H9 (cell line): Measurements from ENCODE around the gene SNRNP48. TPM values are rescaled to one million over a fixed set of nuclear protein-coding genes. Genes with fewer than 3 reads are reported as not detected.

Source experiments
- DNase-seq: peaks from one replicate; pipeline ENCODE4 v3.0.0-alpha.2; 2017
- H2AFZ ChIP-seq: one replicate; pipeline ENCODE4 v1.6.1; 2013; ENCODE audit warnings: mild to moderate bottlenecking, low read length, control low read depth, moderate library complexity
- H2AK5ac ChIP-seq: 2 replicates; pipeline ENCODE4 v1.6.1; 2013; ENCODE audit warnings: low read length, control low read depth, mixed read lengths; ENCODE audit not compliant: insufficient read length
- H2BK120ac ChIP-seq: one replicate; pipeline ENCODE4 v1.6.1; 2013; ENCODE audit warnings: low read depth, mild to moderate bottlenecking, low read length, control low read depth, inconsistent platforms; ENCODE audit not compliant: poor library complexity, severe bottlenecking
- H2BK12ac ChIP-seq: 2 replicates; pipeline ENCODE4 v1.6.1; 2013; ENCODE audit warnings: low read length, control low read depth, mixed read lengths, low read depth; ENCODE audit not compliant: insufficient read length
- H2BK15ac ChIP-seq: 2 replicates; pipeline ENCODE4 v1.6.1; 2013; ENCODE audit warnings: low read depth, low read length, control low read depth
- H2BK20ac ChIP-seq: one replicate; pipeline ENCODE4 v1.6.1; 2013; ENCODE audit warnings: low read depth, mild to moderate bottlenecking, low read length, control low read depth, inconsistent platforms; ENCODE audit not compliant: poor library complexity, severe bottlenecking
- H2BK5ac ChIP-seq: 2 replicates; pipeline ENCODE4 v1.6.1; 2013; ENCODE audit warnings: low read length, control low read depth, mixed read lengths; ENCODE audit not compliant: insufficient read length
- H3K14ac ChIP-seq: 2 replicates; pipeline ENCODE4 v1.6.1; 2013; ENCODE audit warnings: low read length, control low read depth; ENCODE audit not compliant: insufficient read depth
- H3K18ac ChIP-seq: 2 replicates; pipeline ENCODE4 v1.6.1; 2013; ENCODE audit warnings: low read depth, mild to moderate bottlenecking, mixed read lengths, low read length, control low read depth; ENCODE audit not compliant: insufficient read length
- H3K23ac ChIP-seq: 2 replicates; pipeline ENCODE4 v1.6.1; 2013; ENCODE audit warnings: low read length, control low read depth, mixed read lengths, low read depth; ENCODE audit not compliant: insufficient read length
- H3K23me2 ChIP-seq: 2 replicates; pipeline ENCODE4 v1.6.1; 2013; ENCODE audit warnings: low read depth, mild to moderate bottlenecking, mixed read lengths, low read length, control low read depth; ENCODE audit not compliant: insufficient read length, poor library complexity, severe bottlenecking
- H3K27ac ChIP-seq: 2 replicates; pipeline ENCODE4 v1.5.1; 2013; ENCODE audit warnings: low read length, control low read depth, mixed read lengths, low read depth; ENCODE audit not compliant: insufficient read length
- H3K27me3 ChIP-seq: 2 replicates; pipeline ENCODE4 v1.6.1; 2013; ENCODE audit warnings: low read length, control low read depth, inconsistent platforms; ENCODE audit not compliant: insufficient read depth
- H3K4ac ChIP-seq: 2 replicates; pipeline ENCODE4 v1.6.1; 2013; ENCODE audit warnings: low read depth, mild to moderate bottlenecking, control low read depth, inconsistent platforms, low read length, moderate library complexity
- H3K4me1 ChIP-seq: 2 replicates; pipeline ENCODE4 v1.6.1; 2013; ENCODE audit warnings: low read length, control low read depth, inconsistent platforms; ENCODE audit not compliant: insufficient read depth
- H3K4me2 ChIP-seq: 2 replicates; pipeline ENCODE4 v1.6.1; 2013; ENCODE audit warnings: low read length, control low read depth, mixed read lengths; ENCODE audit not compliant: insufficient read length, insufficient read depth
- H3K56ac ChIP-seq: 2 replicates; pipeline ENCODE4 v1.6.1; 2013; ENCODE audit warnings: low read depth, mild to moderate bottlenecking, mixed read lengths, low read length, control low read depth; ENCODE audit not compliant: insufficient read length
- H3K79me1 ChIP-seq: 2 replicates; pipeline ENCODE4 v1.6.1; 2013; ENCODE audit warnings: low read depth, mild to moderate bottlenecking, moderate library complexity, low read length, control low read depth, inconsistent platforms; ENCODE audit not compliant: insufficient read depth, poor library complexity, severe bottlenecking
- H3K79me2 ChIP-seq: 2 replicates; pipeline ENCODE4 v1.6.1; 2013; ENCODE audit warnings: low read length, control low read depth, inconsistent platforms; ENCODE audit not compliant: insufficient read depth
- H3K9ac ChIP-seq: 2 replicates; pipeline ENCODE4 v1.6.1; 2013; ENCODE audit warnings: low read length, control low read depth, mixed read lengths; ENCODE audit not compliant: insufficient read length; ENCODE audit errors: extremely low read depth
- H3K9me3 ChIP-seq: one replicate; pipeline ENCODE4 v1.6.1; 2013; ENCODE audit warnings: low read depth, low read length, inconsistent platforms; ENCODE audit not compliant: control insufficient read depth
- H3T11ph ChIP-seq: one replicate; pipeline ENCODE4 v1.6.1; 2013; ENCODE audit warnings: mild to moderate bottlenecking, low read length, control low read depth, inconsistent platforms
- H4K20me1 ChIP-seq: one replicate; pipeline ENCODE4 v1.6.1; 2013; ENCODE audit not compliant: control insufficient read depth, insufficient read length, insufficient read depth
- H4K5ac ChIP-seq: 2 replicates; pipeline ENCODE4 v1.6.1; 2013; ENCODE audit warnings: low read depth, mild to moderate bottlenecking, mixed read lengths, low read length, control low read depth; ENCODE audit not compliant: insufficient read length
- H4K8ac ChIP-seq: replicated peaks from 2 replicates; pipeline ENCODE4 v1.6.1; 2013; ENCODE audit warnings: low read length, control low read depth, mixed read lengths, low read depth; ENCODE audit not compliant: insufficient read length
- H4K91ac ChIP-seq: 2 replicates; pipeline ENCODE4 v1.6.1; 2013; ENCODE audit warnings: low read depth, mild to moderate bottlenecking, moderate library complexity, mixed read lengths, low read length, control low read depth; ENCODE audit not compliant: insufficient read length
- H3K27ac Mint-ChIP-seq, 3 experiments: 2 replicates in 2 of 3; 3 replicates in 1 of 3; pipeline ENCODE4 v1.8.0; 2020 to 2021; ENCODE audit warnings: mixed read lengths in 3 of 3, mild to moderate bottlenecking in 1 of 3, moderate library complexity in 1 of 3
- H3K27me3 Mint-ChIP-seq: 2 replicates; pipeline ENCODE4 v1.8.0; 2021; ENCODE audit warnings: low read depth, mild to moderate bottlenecking, moderate library complexity, mixed read lengths
- H3K36me3 Mint-ChIP-seq, 3 experiments: 2 replicates in 2 of 3; 3 replicates in 1 of 3; pipeline ENCODE4 v1.8.0; 2020 to 2021; ENCODE audit warnings: low read depth in 3 of 3, mixed read lengths in 3 of 3; ENCODE audit not compliant: insufficient read depth in 1 of 3
- H3K4me1 Mint-ChIP-seq, 2 experiments: 2 replicates each; pipeline ENCODE4 v1.8.0; 2020; ENCODE audit warnings: mixed read lengths in 2 of 2
- H3K4me3 Mint-ChIP-seq, 2 experiments: 2 replicates in 1 of 2; 3 replicates in 1 of 2; pipeline ENCODE4 v1.8.0; 2020 to 2021; ENCODE audit warnings: mild to moderate bottlenecking in 2 of 2, mixed read lengths in 2 of 2, moderate library complexity in 1 of 2
- H3K9me3 Mint-ChIP-seq, 2 experiments: 2 replicates in 1 of 2; 3 replicates in 1 of 2; pipeline ENCODE4 v1.8.0; 2020; ENCODE audit warnings: mild to moderate bottlenecking in 2 of 2, mixed read lengths in 2 of 2, moderate library complexity in 1 of 2
- CTCF ChIP-seq: fragments of 200-600 bp; sonication (generic); conservative IDR thresholded peaks from 3 replicates; pipeline ENCODE4 v1.8.0; 2021; ENCODE audit warnings: antibody characterized with exemption, mild to moderate bottlenecking
- WGBS: extraction: QIAGEN DNeasy Blood & Tissue Kit; methylation state at CpG from one replicate; pipeline ENCODE4 v1.1.7; 2013; ENCODE audit warnings: missing lambda C conversion rate, low lambda C conversion rate, mixed read lengths; ENCODE audit not compliant: insufficient read length; ENCODE audit errors: extremely low coverage; 5-methylcytosine and 5-hydroxymethylcytosine counted together
- total RNA-seq: library from RNA; stranded (reverse); gene quantifications from 2 replicates; pipeline ENCODE4 v1.2.1, GENCODE V29; 2021

The SNRNP48 gene
- total RNA-seq, 1 experiment from 2014 or later: 16.9 TPM

- no peaks in the 10 kb centered on the region for H3K27me3 Mint-ChIP-seq
- TF ChIP-seq CTCF: no peak
- H2BK20ac ChIP-seq: no peak overlapping the region
- no peaks in the 10 kb centered on the region for H3K9me3 ChIP-seq
- no peak overlapping the region for H2BK5ac ChIP-seq
- H3K4me3 Mint-ChIP-seq: no peak overlapping the region
- H2BK12ac ChIP-seq: no peak overlapping the region
- H3K79me2 ChIP-seq: peaks cover 15% of the 10 kb centered on the region; the same call in 1 of the 2 replicates
- no peak overlapping the region for H4K8ac ChIP-seq
- H3K4ac ChIP-seq: no peak overlapping the region
- no peak overlapping the region for H3K27ac ChIP-seq
- H3K14ac ChIP-seq: no peak overlapping the region
- H4K91ac ChIP-seq: no peak overlapping the region
- WGBS: no CpG with 5 or more reads among the region's 4 CpGs
- no peak overlapping the region for H3K18ac ChIP-seq
- H2BK15ac ChIP-seq: no peak overlapping the region
- H3K27ac Mint-ChIP-seq: no peak overlapping the region
- no peak for DNase-seq
- peaks cover 27 to 52% (median 51%) of the 10 kb centered on the region in 3 experiments for H3K36me3 Mint-ChIP-seq
- no peak overlapping the region for H3K23ac ChIP-seq
- no peak overlapping the region for H3K9ac ChIP-seq
- no peak overlapping the region for H2BK120ac ChIP-seq
- H3K4me1 Mint-ChIP-seq: peaks cover 22 to 27% of the 10 kb centered on the region in 2 experiments
- H2AK5ac ChIP-seq: no peak overlapping the region
- H2AFZ ChIP-seq: no peak overlapping the region
- no peak overlapping the region for H4K5ac ChIP-seq
- no peak overlapping the region for H3T11ph ChIP-seq
- no peak overlapping the region for H3K4me2 ChIP-seq
- no peaks in the 10 kb centered on the region for H3K79me1 ChIP-seq
- no peak overlapping the region for H3K56ac ChIP-seq
- no peaks in the 10 kb centered on the region for H4K20me1 ChIP-seq
- H3K23me2 ChIP-seq: peaks cover 4% of the 10 kb centered on the region
- H3K4me1 ChIP-seq: no peaks in the 10 kb centered on the region; the same call in 1 of the 2 replicates
- no peaks in the 10 kb centered on the region for H3K27me3 ChIP-seq
- no peaks in the 10 kb centered on the region for H3K9me3 Mint-ChIP-seq
These were observed 4.7 kb downstream of the SNRNP48 start for GRCh38 chr6:7594579-7595125.
